ENCODE measurements around the gene AFG1L.
A peak's percentile ranks its signal among the peaks of the same experiment; 100 is the strongest.
"Not testable (repeated sequence)": the region's sequence is repeated elsewhere in the genome, so short reads cannot be mapped to it uniquely, and the experiment has no call there.

The AFG1L gene

DNA sequence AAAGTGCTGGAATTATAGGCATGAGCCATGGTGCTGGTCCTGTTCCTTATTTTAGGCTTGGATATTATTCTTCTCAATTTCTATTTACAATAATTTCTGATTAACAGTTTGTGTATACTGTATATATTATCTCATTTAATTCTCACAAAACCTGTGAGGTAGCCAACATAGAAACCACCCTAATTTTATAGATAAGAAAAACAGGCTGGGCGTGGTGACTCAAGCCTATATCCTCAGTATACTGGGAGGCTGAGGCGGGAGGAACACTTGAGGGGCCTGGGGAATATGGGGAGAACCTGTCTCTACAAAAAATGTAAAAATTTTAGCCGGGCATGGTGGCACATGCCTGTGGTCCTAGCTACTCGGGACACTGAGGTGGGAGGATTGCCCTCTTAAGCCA is 3.8 kb upstream of the AFG1L start:
- Histone ChIP-seq H4K20me1 (ENCODE audit: insufficient read depth, low read length) (no peaks in the 10 kb centered on the region), H3K79me2 (ENCODE audit: insufficient read depth, low read length) (peaks cover 21% of the 10 kb centered on the region), H3K9me3 (ENCODE audit: insufficient read depth, low read length, severe bottlenecking) (no peaks in the 10 kb centered on the region), H3K4me2 (ENCODE audit: insufficient read depth, low read length) (no peak overlapping the region), H3K4me1 (ENCODE audit: insufficient read depth, low read length) (peaks cover 15% of the 10 kb centered on the region), H3K27me3 (ENCODE audit: insufficient read depth, low read length, poor library complexity) (no peaks in the 10 kb centered on the region), H2AFZ (ENCODE audit: low read depth, low read length) (no peak overlapping the region), H3K4me3 (ENCODE audit: low read depth in 1 of 2, low read length in 2 of 2) (no peak overlapping the region), H3K36me3 (ENCODE audit: insufficient read depth, low read length) (no peaks in the 10 kb centered on the region), H3K27ac (ENCODE audit: low read length) (no peak overlapping the region), H3K9ac (ENCODE audit: low read depth, low read length) (no peak overlapping the region)
- no peak for DNase-seq
- TF ChIP-seq, protein P1, sequence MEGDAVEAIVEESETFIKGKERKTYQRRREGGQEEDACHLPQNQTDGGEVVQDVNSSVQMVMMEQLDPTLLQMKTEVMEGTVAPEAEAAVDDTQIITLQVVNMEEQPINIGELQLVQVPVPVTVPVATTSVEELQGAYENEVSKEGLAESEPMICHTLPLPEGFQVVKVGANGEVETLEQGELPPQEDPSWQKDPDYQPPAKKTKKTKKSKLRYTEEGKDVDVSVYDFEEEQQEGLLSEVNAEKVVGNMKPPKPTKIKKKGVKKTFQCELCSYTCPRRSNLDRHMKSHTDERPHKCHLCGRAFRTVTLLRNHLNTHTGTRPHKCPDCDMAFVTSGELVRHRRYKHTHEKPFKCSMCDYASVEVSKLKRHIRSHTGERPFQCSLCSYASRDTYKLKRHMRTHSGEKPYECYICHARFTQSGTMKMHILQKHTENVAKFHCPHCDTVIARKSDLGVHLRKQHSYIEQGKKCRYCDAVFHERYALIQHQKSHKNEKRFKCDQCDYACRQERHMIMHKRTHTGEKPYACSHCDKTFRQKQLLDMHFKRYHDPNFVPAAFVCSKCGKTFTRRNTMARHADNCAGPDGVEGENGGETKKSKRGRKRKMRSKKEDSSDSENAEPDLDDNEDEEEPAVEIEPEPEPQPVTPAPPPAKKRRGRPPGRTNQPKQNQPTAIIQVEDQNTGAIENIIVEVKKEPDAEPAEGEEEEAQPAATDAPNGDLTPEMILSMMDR (IDR thresholded peaks at IDR 0.05; ENCODE audit: borderline replicate concordance, extremely low read depth, low read length, poor library complexity, severe bottlenecking): no peak
- no peak for TF ChIP-seq EZH2 (IDR thresholded peaks at IDR 0.05; ENCODE audit: borderline replicate concordance, low read depth, low read length, severe bottlenecking)
- ATAC-seq (ENCODE audit: insufficient read depth, low read depth): no peak

DNA sequence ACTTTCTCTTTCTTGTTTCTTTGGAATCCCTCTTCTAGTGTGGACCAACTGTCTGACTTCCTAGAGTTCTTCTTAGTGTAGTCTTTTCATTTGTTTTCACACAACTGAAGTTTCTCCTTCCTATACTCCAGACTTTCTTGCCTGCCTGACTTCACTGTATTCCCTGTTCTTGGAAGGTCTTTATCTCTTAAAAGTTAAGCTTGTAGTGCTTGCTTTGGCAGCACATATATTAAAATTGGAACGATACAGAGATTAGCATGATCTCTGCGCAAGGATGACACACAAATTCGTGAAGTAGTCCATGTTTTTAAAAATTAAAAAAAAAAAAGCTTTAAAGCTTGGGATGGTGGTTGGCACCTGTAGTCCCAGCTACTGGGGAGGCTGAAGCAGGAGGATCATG is 2.3 kb upstream of the AFG1L start:
- Histone ChIP-seq H3K4me1 (ENCODE audit: insufficient read depth, low read length) (peaks cover 23% of the 10 kb centered on the region), H3K79me2 (ENCODE audit: insufficient read depth, low read length) (peaks cover 34% of the 10 kb centered on the region)
- not testable (repeated sequence) for H3K9ac ChIP-seq (ENCODE audit: low read depth, low read length); H3K27me3 ChIP-seq (ENCODE audit: insufficient read depth, low read length, poor library complexity); H3K9me3 ChIP-seq (ENCODE audit: insufficient read depth, low read length, severe bottlenecking); H4K20me1 ChIP-seq (ENCODE audit: insufficient read depth, low read length); H3K4me3 ChIP-seq (ENCODE audit: low read depth in 1 of 2, low read length in 2 of 2); H3K36me3 ChIP-seq (ENCODE audit: insufficient read depth, low read length); H2AFZ ChIP-seq (ENCODE audit: low read depth, low read length); ATAC-seq (ENCODE audit: insufficient read depth, low read depth); H3K4me2 ChIP-seq (ENCODE audit: insufficient read depth, low read length); H3K27ac ChIP-seq (ENCODE audit: low read length); DNase-seq

DNA sequence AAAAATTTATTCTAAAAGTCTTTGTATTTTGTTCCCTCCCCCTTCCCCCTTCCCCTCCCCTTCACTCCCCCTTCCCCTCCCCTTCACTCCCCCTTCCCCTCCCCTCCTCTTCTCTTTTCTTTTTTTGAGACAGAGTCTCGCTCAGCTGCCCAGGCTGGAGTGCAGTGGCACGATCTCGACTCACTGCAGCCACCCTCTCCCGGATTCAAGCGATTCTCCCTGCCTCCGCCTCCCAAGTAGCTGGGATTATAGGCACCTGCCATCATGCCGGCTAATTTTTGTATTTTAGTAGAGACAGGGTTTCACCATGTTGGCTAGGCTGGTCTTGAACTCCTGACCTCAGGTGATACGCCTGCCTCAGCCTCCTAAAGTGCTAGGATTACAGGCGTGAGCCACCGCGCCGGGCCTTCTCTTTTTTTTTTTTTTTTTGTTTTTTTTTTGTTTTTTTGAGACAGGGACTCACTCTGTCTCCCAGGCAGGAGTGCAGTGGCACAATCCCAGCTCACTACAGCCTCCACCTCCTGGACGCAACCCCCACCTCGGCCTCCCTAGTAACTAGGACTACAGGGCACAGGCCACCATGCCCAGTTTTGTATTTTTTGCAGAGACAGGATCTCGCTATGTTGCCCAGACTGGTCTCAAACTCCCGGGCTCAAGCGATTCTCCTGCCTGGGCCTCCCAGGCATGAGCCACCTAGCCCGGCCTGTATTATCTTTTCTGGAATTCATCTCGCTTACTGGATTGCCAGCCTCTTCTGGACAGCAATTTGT is 1.1 kb upstream of the AFG1L start:
- peak; percentile 12 for DNase-seq
- Histone ChIP-seq H3K36me3 (ENCODE audit: insufficient read depth, low read length) (no peaks in the 10 kb centered on the region), H2AFZ (ENCODE audit: low read depth, low read length) (peak overlapping the region; percentile 95), H3K9ac (ENCODE audit: low read depth, low read length) (peak overlapping the region; percentile 87), H3K4me3 (ENCODE audit: low read depth in 1 of 2, low read length in 2 of 2) (peak overlapping the region; percentile 70 to 74), H3K27me3 (ENCODE audit: insufficient read depth, low read length, poor library complexity) (no peaks in the 10 kb centered on the region), H3K4me2 (ENCODE audit: insufficient read depth, low read length) (peak overlapping the region; percentile 75), H3K79me2 (ENCODE audit: insufficient read depth, low read length) (peaks cover 38% of the 10 kb centered on the region), H3K9me3 (ENCODE audit: insufficient read depth, low read length, severe bottlenecking) (no peaks in the 10 kb centered on the region), H4K20me1 (ENCODE audit: insufficient read depth, low read length) (no peaks in the 10 kb centered on the region), H3K4me1 (ENCODE audit: insufficient read depth, low read length) (peaks cover 28% of the 10 kb centered on the region), H3K27ac (ENCODE audit: low read length) (peak overlapping the region; percentile 99)
- no peak for ATAC-seq (ENCODE audit: insufficient read depth, low read depth)
- TF ChIP-seq EZH2 (IDR thresholded peaks at IDR 0.05; ENCODE audit: borderline replicate concordance, low read depth, low read length, severe bottlenecking): no peak
- TF ChIP-seq, protein P1 (IDR thresholded peaks at IDR 0.05; ENCODE audit: borderline replicate concordance, extremely low read depth, low read length, poor library complexity, severe bottlenecking): no peak

DNA sequence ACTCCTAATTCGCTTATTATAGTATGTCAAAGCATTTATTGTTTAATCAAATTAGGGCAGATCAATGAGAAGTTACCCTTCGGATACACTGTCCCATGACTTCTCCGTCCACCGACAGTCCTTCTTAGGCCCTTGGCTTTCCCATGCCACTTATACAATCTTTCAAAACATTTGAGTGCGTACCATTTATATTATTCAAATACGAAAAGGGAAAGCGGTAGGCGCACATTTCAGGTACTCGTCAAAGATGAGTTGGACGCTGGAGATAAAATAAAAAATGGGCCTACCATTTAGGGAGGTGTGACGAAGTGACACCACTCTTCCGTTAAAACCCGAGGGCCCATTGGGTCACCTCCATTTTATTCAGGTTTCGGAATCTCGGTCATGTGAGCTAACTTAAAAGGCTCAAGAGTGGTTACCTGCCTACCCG is 542 bp upstream of the AFG1L start:
- no peak for DNase-seq
- Histone ChIP-seq H2AFZ (ENCODE audit: low read depth, low read length) (peak overlapping the region; percentile 95), H4K20me1 (ENCODE audit: insufficient read depth, low read length) (no peaks in the 10 kb centered on the region), H3K9me3 (ENCODE audit: insufficient read depth, low read length, severe bottlenecking) (no peaks in the 10 kb centered on the region), H3K4me2 (ENCODE audit: insufficient read depth, low read length) (peak overlapping the region; percentile 75), H3K9ac (ENCODE audit: low read depth, low read length) (peak overlapping the region; percentile 87), H3K4me3 (ENCODE audit: low read depth in 1 of 2, low read length in 2 of 2) (peak overlapping the region; percentile 70 to 74), H3K27me3 (ENCODE audit: insufficient read depth, low read length, poor library complexity) (no peaks in the 10 kb centered on the region), H3K36me3 (ENCODE audit: insufficient read depth, low read length) (no peaks in the 10 kb centered on the region), H3K27ac (ENCODE audit: low read length) (peak overlapping the region; percentile 99), H3K79me2 (ENCODE audit: insufficient read depth, low read length) (peaks cover 39% of the 10 kb centered on the region), H3K4me1 (ENCODE audit: insufficient read depth, low read length) (peaks cover 28% of the 10 kb centered on the region)
- ATAC-seq (ENCODE audit: insufficient read depth, low read depth): peak; percentile 44
- TF ChIP-seq EZH2 (IDR thresholded peaks at IDR 0.05; ENCODE audit: borderline replicate concordance, low read depth, low read length, severe bottlenecking): no peak
- TF ChIP-seq, protein P1 (IDR thresholded peaks at IDR 0.05; ENCODE audit: borderline replicate concordance, extremely low read depth, low read length, poor library complexity, severe bottlenecking): no peak
